Measurements from ENCODE around the gene APEH.

Gene APEH

DNA sequence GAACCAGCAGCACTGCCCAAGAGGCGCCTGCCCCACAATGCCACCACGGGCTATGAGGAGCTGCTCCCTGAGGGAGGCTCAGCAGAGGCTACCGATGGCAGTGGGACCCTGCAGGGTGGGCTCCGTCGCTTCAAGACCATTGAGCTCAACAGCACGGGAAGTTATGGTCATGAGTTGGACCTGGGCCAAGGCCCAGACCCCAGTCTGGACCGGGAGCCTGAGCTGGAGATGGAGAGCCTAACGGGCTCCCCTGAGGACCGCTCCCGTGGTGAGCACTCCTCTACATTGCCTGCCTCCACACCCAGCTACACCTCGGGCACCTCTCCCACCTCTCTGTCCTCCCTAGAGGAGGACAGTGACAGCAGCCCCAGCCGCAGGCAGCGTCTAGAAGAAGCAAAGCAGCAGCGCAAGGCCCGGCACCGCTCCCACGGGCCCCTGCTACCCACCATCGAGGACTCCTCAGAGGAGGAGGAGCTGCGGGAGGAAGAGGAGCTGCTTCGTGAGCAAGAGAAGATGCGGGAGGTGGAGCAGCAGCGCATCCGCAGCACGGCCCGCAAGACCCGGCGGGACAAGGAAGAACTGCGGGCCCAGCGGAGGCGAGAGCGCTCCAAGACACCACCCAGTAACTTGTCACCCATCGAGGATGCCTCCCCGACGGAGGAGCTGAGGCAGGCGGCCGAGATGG is 21.8 kb upstream of the APEH start:
- no peak for DNase-seq

DNA sequence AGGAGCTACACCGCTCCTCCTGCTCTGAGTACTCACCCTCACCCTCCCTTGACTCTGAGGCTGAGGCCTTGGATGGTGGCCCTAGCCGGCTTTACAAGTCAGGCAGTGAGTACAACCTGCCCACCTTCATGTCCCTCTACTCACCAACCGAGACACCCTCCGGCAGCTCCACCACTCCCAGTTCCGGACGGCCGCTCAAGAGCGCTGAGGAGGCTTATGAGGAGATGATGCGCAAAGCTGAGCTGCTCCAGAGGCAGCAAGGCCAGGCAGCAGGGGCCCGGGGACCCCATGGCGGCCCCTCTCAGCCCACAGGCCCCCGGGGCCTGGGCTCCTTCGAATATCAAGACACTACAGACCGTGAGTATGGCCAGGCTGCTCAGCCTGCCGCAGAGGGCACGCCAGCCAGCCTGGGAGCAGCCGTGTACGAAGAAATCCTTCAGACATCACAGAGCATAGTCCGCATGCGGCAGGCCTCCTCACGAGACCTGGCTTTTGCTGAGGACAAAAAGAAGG is 21.2 kb upstream of the APEH start:
- DNase-seq, result no peak

DNA sequence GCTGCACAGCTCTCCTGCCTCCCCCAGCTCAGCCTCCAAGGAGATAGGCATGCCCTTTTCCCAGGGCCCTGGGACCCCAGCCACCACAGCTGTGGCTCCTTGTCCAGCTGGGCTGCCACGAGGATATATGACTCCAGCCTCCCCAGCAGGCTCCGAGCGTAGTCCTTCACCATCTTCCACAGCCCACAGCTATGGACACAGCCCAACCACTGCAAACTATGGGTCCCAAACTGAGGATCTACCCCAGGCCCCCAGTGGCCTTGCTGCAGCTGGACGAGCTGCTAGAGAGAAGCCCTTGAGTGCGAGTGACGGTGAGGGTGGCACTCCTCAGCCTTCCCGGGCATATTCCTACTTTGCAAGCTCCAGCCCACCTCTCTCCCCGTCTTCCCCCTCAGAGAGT is 20.5 kb upstream of the APEH start:
- no peak for DNase-seq

DNA sequence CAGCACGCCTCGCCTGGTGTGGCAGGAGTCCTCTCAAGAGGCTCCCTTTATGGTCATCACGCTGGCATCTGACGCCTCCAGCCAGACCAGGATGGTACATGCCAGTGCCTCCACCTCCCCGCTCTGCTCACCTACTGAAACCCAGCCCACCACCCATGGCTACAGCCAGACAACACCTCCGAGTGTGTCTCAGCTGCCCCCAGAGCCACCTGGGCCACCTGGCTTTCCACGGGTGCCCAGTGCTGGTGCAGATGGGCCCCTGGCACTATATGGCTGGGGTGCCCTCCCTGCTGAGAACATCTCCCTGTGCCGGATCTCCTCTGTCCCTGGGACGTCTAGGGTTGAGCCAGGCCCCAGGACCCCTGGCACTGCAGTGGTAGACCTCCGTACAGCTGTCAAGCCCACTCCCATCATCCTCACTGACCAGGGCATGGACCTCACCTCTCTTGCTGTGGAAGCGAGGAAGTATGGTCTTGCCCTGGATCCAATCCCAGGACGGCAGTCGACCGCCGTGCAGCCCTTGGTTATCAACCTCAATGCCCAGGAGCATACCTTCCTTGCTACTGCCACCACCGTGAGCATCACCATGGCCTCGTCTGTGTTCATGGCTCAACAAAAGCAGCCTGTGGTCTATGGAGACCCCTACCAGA is 19.9 kb upstream of the APEH start:
- DNase-seq, result no peak

DNA sequence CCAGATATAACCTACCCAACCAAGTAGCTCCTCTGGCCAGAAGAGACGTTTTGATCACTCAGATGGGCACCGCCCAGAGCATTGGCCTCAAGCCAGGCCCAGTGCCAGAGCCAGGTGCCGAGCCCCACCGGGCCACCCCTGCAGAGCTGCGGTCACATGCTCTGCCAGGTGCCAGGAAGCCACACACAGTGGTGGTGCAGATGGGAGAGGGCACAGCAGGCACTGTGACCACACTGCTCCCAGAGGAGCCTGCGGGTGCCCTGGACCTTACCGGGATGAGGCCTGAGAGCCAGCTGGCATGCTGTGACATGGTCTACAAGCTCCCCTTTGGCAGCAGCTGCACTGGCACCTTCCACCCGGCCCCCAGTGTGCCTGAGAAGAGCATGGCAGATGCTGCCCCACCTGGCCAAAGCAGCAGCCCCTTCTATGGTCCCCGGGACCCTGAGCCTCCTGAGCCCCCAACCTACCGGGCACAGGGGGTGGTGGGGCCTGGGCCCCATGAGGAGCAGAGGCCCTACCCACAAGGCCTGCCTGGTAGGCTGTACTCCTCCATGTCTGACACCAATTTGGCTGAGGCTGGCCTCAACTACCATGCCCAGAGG is 19.1 kb upstream of the APEH start:
- DNase-seq, result no peak

DNA sequence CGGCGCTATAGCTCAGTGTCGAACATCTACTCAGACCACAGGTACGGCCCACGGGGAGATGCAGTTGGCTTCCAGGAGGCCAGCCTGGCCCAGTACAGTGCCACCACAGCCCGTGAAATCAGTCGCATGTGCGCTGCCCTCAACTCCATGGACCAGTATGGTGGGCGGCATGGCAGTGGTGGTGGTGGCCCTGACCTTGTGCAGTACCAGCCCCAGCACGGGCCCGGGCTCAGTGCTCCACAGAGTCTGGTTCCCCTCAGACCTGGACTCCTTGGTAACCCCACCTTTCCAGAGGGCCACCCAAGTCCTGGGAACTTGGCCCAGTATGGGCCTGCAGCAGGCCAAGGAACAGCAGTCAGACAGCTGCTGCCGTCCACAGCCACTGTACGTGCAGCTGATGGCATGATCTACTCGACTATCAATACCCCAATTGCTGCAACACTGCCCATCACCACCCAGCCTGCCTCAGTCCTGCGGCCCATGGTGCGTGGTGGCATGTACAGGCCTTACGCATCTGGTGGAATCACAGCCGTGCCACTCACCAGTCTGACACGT is 18.3 kb upstream of the APEH start:
- no peak for DNase-seq

DNA sequence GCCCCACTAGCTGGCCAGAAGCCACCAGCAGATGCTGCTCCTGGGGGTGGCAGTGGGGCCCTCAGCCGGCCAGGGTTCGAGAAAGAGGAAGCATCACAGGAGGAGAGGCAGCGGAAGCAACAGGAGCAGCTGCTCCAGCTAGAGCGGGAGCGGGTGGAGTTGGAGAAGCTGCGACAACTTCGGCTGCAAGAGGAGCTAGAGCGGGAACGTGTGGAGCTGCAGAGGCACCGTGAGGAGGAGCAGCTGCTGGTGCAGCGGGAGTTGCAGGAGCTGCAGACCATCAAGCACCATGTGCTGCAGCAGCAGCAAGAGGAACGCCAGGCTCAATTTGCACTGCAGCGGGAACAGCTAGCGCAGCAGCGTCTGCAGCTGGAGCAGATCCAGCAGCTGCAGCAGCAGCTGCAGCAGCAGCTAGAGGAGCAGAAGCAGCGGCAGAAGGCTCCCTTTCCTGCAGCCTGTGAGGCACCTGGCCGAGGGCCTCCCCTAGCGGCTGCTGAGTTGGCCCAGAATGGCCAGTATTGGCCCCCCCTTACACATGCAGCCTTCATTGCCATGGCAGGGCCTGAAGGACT is 17.5 kb upstream of the APEH start:
- DNase-seq, result no peak

DNA sequence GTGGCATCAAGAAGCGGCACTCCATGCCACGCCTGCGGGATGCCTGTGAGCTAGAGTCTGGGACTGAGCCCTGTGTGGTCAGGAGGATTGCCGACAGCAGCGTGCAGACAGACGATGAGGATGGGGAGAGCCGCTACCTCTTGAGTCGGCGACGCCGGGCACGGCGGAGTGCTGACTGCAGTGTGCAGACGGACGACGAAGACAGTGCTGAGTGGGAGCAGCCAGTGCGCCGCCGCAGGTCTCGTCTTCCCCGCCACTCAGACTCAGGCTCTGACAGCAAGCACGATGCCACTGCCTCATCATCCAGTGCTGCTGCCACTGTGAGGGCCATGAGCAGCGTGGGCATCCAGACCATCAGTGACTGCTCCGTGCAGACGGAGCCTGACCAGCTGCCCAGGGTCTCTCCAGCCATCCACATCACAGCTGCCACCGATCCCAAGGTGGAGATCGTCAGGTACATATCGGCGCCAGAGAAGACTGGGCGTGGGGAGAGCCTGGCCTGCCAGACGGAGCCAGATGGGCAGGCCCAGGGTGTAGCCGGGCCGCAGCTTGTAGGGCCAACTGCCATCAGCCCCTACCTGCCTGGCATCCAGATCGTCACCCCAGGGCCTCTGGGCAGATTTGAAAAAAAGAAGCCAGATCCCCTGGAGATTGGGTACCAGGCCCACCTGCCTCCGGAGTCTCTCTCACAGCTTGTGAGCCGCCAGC is 16.8 kb upstream of the APEH start:
- no peak for DNase-seq

DNA sequence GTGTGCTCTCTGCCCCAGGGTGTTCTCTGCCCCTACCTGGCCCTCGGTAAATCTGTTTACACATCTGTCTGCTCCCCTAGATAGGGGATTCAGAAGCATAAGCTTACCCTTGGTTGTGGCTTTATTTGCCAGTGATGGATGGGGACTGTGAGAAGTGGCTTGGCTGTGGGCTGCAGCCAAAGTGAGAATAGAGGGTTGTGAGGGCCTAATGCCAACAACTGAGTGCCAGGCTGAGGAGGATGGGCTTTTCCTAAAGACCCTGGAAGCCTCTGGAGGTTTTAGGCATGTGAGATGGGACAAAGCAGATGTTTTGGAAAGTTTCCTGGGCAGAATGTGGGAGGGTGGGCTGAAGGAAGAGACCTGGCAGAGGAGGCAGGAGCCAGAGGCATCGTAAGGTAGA is 15.4 kb upstream of the APEH start:
- DNase-seq, result no peak

DNA sequence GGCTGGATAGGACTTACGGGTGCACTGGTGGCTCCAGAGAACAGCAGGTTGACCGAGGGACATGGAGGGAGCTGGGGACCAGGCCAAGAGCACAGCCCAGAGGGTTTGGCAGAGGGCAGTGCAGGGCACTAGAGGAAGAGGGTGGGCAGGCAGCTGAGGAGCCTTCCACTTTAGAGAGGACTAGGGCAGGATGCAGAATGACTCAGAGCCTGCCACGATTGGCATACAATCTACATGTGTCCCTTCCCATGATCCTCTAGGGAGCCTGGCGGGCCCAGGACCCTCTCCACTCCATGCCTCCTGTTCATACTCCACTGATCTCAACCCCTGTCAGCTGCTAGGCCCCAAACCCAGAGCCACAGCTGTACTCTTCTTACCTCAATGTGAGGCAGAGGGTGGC is 14.4 kb upstream of the APEH start:
- DNase-seq, result no peak

DNA sequence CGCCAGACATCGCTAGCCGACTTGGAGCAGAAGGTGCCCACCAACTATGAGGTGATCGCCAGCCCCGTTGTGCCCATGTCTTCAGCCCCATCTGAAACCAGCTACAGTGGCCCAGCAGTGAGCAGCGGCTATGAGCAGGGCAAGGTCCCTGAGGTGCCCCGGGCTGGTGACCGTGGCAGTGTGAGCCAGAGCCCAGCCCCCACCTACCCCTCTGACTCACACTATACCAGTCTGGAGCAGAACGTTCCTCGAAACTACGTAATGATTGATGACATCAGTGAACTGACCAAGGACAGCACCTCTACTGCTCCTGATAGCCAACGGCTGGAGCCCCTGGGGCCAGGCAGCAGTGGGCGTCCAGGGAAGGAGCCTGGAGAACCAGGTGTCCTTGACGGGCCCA is 12.9 kb upstream of the APEH start:
- DNase-seq, result no peak

DNA sequence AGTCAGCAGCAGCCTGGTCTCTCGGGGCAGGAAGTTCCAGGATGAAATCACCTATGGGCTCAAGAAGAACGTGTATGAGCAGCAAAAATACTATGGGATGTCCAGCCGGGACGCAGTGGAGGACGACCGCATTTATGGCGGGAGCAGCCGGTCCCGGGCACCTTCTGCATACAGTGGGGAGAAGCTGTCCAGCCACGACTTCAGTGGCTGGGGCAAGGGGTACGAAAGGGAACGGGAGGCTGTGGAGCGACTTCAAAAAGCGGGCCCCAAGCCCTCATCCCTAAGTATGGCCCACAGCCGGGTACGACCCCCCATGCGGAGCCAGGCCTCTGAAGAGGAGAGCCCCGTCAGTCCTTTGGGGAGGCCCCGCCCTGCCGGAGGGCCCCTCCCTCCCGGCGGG is 12.1 kb upstream of the APEH start:
- no peak for DNase-seq

DNA sequence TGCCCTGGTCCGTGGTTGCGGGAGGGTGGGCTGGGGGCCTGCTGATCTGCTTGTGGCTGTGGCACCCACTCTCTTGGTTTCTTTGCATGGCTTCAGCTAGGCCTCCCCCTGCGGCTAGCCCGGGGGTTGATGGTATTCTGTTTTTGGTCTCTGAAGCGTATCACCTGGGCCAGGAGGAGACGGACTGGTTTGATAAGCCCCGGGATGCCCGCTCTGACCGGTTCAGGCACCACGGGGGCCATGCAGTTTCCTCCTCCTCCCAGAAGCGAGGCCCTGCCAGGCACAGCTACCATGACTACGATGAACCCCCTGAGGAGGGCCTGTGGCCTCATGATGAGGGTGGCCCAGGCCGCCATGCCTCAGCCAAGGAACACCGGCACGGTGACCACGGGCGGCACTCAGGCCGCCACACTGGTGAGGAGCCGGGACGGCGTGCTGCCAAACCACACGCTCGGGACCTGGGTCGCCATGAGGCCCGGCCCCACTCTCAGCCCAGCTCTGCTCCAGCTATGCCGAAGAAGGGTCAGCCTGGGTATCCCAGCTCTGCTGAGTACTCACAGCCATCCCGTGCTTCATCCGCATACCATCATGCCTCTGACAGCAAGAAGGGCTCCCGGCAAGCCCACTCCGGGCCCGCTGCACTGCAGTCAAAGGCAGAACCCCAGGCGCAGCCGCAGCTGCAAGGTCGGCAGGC is 11.3 kb upstream of the APEH start:
- DNase-seq, result no peak

DNA sequence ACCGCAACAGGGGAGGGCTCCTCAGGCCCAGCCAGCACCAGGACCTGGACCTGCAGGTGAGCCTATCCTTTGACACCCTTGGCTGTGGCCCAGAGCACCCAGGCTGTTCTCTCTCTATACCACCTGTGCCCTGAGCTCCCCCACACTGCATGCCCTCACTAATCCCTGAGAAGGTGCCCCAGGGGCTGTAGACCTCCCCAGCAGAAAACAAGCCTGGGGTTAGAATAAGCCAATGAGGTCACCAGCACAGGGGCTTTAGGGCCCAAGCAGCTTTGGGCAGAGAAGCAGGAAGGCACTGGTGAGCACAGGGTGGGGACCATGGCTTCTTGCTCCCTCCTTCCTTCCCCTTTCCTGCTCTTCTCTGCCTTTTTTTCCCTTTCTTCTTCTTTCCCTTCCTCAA is 10.3 kb upstream of the APEH start:
- no peak for DNase-seq

DNA sequence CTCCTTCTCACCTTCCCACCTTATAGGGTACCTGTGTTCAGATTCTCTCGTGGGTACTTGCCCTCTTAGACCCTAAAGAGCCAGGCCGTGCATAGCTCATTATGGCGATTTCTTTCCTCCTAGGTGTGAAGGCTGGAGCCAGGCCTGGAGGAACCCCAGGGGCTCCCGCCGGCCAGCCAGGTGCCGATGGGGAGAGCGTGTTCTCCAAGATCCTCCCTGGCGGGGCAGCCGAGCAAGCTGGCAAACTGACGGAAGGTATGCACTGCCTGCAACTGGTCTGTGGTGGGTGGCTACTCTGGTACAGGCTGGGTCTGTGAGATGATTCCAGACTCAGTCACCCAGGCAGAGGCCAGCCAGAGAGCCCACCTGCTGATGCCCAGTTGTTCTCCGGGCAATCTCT is 9.9 kb upstream of the APEH start:
- DNase-seq, result no peak

DNA sequence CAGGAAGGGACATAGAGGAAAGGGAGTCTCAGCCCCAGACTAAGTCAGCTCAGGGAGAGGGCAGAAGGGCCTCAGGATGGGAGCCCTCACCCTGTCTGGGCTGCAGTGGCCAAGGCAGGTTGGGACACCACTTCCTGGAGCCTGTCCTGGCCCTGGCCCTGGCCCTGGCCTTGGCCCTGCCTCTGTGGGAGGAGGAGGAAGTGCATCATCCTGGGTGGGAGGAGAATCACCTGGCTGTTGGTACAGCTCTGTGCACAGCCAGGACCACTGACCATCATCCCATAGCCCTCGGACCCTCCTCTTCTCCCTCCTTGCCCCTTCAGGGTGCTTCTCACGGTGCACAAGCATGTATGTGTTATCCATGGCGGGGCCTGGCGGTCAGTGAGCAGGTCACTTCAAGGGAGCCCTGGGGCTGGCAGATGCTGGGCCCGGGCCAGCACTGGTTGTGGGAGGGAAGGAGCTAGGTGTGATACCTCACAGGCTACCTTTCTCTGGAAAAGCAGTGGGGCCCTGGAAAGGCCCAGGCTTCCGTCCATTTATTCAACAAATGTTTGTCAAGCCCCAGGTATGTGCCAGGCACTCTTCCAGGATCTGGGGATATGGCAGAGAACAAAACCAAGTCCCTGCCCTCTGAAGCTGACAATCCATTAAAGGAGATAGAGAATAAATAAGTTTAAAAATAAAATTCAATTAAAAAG is 8.2 kb upstream of the APEH start:
- no peak for DNase-seq

DNA sequence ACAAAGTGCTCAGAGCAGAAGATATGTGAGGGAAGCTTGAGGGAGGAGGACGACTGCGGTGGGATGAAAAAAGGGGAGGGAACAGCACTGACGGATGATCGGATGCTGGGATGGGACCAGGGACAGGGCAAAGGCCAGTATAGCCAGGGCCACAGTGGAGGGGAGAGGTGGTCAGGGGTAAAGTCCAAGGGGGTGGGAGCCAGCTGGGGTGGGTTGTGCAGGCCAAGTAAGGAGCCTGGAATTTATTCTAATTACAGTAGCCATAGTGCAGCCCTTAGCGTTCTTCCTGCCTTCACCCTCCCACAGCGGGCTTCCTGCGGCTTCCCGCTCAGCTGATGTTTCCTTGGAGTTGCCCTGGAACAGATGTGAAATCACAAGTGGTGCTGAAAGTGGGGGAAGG is 7.6 kb upstream of the APEH start:
- no peak for DNase-seq

DNA sequence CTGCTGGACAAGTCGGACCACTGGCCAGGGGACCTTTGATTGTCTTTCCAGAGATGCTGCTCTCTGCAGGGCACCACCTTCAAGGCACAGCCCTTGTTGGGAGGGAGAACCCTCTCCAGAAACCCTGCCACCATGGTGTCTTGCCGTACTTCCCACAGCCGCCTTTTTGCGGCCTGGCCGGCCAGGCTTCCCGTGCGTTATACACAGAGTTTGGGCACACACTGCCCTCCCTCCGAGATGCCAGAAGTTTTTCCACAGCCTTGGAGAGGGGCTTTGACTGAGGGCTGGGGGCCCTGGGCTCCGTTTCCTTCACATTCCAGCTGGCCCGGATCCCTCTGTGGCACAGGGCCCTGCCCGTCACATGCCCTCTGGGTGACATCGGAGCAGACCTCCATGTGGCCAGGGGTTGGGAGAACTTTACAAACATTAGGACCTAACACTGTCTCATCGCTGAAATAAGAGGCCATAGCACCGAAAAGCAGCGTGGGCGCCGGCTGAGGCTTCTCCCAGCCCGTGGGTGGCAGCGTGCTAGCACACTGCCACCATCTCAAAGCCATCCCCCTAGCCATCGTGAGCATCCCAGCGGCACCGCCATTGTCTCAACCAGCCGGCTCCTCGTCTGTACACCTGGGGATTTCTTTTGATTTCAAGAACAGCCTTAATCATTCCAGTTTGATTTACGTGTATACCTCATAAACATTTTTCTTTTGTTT is 6.3 kb upstream of the APEH start:
- no peak for DNase-seq

DNA sequence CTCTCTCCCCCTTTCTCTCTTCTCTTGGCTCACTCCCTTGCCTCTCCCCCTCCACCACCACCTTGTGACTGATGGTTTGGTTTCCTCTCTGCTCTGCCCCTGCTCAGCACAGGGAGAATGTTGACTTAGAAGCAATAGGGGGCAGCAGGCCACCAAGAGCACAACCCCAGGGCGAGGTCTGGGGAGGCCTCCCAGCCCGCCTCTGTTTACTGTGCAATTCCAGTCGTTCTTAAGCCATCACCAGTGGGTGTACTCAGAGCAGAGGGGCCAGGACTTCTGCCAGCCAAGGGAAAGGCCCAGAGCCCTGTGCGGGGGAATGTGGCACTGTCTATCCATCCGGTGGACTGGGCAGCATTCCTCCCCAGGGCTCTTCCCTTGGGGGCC is 5.7 kb upstream of the APEH start:
- DNase-seq, result no peak

DNA sequence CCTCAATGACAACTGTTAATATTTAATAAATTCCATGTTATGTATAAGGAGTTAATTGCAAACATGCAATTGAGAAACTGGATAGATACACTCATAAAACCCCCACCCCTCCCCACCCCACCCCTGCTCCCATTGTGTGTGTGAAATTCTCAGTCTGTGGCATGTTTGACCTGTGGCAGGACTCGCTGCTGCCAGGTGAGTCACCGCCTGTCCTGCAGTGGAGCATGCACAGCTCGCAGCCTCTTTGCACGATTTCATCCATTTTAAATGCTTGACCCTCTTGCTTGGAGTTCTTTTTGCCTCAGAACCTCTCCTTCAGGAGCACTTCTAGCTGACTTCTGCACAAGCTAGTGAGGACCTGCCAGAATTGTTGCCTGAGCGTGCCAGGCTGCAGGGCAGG is 5.3 kb upstream of the APEH start:
- DNase-seq, result no peak

DNA sequence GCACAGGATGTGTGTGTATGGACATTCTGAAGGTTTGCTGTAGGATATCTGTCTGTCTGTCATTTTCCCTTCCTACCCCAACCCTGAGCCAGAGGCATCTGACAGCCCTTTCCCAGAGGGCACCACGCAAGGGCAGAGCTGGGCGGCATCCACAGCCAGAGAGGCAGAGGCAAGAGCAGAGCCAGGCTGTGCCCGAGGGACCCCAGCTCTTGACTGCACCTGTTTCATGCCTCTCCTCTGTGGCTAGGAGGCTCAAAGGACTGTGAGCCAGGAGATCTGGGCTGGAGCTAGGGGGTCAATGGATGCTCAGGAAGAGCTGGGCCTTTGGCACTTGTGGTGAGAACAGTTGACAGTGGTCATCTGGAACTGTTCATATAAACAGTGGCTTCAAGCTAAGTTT is 4.8 kb upstream of the APEH start:
- no peak for DNase-seq

All from activated CD4-positive, alpha-beta T cell treated with anti-CD3 and anti-CD28 coated beads, Interleukin-2, amount 50 U/mL, for 4 hours (primary cell).